Liver (tissue), 9 donors: ENCODE results near the gene BEND3. TPM values are rescaled to one million over a fixed set of nuclear protein-coding genes. Genes with fewer than 3 reads are reported as not detected.

Experiments used
- DNase-seq: peaks from one replicate; pipeline ENCODE4 v3.0.0-alpha.2; 2017; ENCODE audit warnings: low spot score
- H3K27ac ChIP-seq, 2 donors: one replicate each; pipeline ENCODE4 v1.7.0; 2013; ENCODE audit warnings: inconsistent platforms in 2 of 2, low read length in 2 of 2, control low read depth in 1 of 2, low read depth in 1 of 2, mild to moderate bottlenecking in 1 of 2
- H3K27me3 ChIP-seq, 4 donors: one replicate each; pipeline versions ENCODE4 v1.6.1 to v1.7.0; 2013; ENCODE audit warnings: low read length in 3 of 4, inconsistent platforms in 1 of 4, mild to moderate bottlenecking in 1 of 4, moderate library complexity in 1 of 4; ENCODE audit not compliant: control insufficient read depth in 4 of 4, insufficient read depth in 4 of 4
- H3K36me3 ChIP-seq, 4 donors: one replicate each; pipeline versions ENCODE4 v1.6.1 to v1.7.0; 2013; ENCODE audit warnings: low read length in 3 of 4, mild to moderate bottlenecking in 3 of 4, low read depth in 1 of 4, moderate library complexity in 1 of 4; ENCODE audit not compliant: control insufficient read depth in 4 of 4, insufficient read depth in 3 of 4
- H3K4me1 ChIP-seq, 4 donors: one replicate each; pipeline versions ENCODE4 v1.6.1 to v1.7.0; 2013; ENCODE audit warnings: low read length in 3 of 4, mild to moderate bottlenecking in 3 of 4, moderate library complexity in 1 of 4; ENCODE audit not compliant: control insufficient read depth in 4 of 4, insufficient read depth in 4 of 4
- H3K4me3 ChIP-seq, 3 donors: one replicate each; pipeline versions ENCODE4 v1.6.1 to v1.7.0; 2013; ENCODE audit warnings: low read length in 3 of 3, control low read depth in 1 of 3, low read depth in 1 of 3, mild to moderate bottlenecking in 1 of 3
- H3K9ac ChIP-seq, 2 donors: one replicate each; pipeline ENCODE4 v1.7.0; 2013; ENCODE audit warnings: low read length in 2 of 2, mild to moderate bottlenecking in 2 of 2, moderate library complexity in 2 of 2, control low read depth in 1 of 2, low read depth in 1 of 2
- H3K9me3 ChIP-seq, 4 donors: one replicate each; pipeline versions ENCODE4 v1.6.1 to v1.7.0; 2013; ENCODE audit warnings: low read length in 3 of 4; ENCODE audit not compliant: control insufficient read depth in 4 of 4
- EGR1 ChIP-seq, 2 donors: IDR thresholded peaks; 2 replicates each; pipeline ENCODE4 v1.6.1; 2016 to 2018; ENCODE audit warnings: antibody characterized with exemption in 2 of 2, low read depth in 2 of 2
- FOXA1 ChIP-seq: IDR thresholded peaks from 2 replicates; pipeline ENCODE4 v1.6.1; 2016; ENCODE audit warnings: antibody characterized with exemption
- FOXA2 ChIP-seq: IDR thresholded peaks from 2 replicates; pipeline ENCODE4 v1.6.1; 2016; ENCODE audit warnings: antibody characterized with exemption
- GABPA ChIP-seq, 2 donors: IDR thresholded peaks in 1 of 2; conservative IDR thresholded peaks in 1 of 2; 2 replicates each; pipeline ENCODE4 v1.6.1; 2016; ENCODE audit warnings: antibody characterized with exemption in 2 of 2, mild to moderate bottlenecking in 1 of 2, moderate library complexity in 1 of 2
- HNF4A ChIP-seq, 2 donors: conservative IDR thresholded peaks; 2 replicates each; pipeline ENCODE4 v1.6.1; 2016; ENCODE audit warnings: antibody characterized with exemption in 2 of 2, mild to moderate bottlenecking in 2 of 2
- HNF4G ChIP-seq: IDR thresholded peaks from 2 replicates; pipeline ENCODE4 v1.6.1; 2016; ENCODE audit warnings: antibody characterized with exemption
- JUND ChIP-seq, 2 donors: IDR thresholded peaks; 2 replicates each; pipeline ENCODE4 v1.6.1; 2016; ENCODE audit warnings: antibody characterized with exemption in 2 of 2
- NR2F2 ChIP-seq: IDR thresholded peaks from 2 replicates; pipeline ENCODE4 v1.6.1; 2016; ENCODE audit warnings: antibody characterized with exemption
- RAD21 ChIP-seq, 2 donors: IDR thresholded peaks; 2 replicates each; pipeline ENCODE4 v1.6.1; 2016; ENCODE audit warnings: antibody characterized with exemption in 2 of 2, mild to moderate bottlenecking in 2 of 2
- RXRA ChIP-seq, 2 donors: IDR thresholded peaks; 2 replicates each; pipeline ENCODE4 v1.6.1; 2017 to 2018; ENCODE audit warnings: antibody characterized with exemption in 2 of 2, mild to moderate bottlenecking in 1 of 2
- SP1 ChIP-seq: IDR thresholded peaks from 2 replicates; pipeline ENCODE4 v1.6.1; 2018; ENCODE audit warnings: antibody characterized with exemption, mild to moderate bottlenecking
- TAF1 ChIP-seq: conservative IDR thresholded peaks from 2 replicates; pipeline ENCODE4 v1.6.1; 2016; ENCODE audit warnings: antibody characterized with exemption, mild to moderate bottlenecking
- YY1 ChIP-seq: IDR thresholded peaks from 2 replicates; pipeline ENCODE4 v1.6.1; 2016; ENCODE audit warnings: antibody characterized with exemption, mild to moderate bottlenecking
- WGBS: extraction: QIAGEN DNeasy Blood & Tissue Kit; methylation state at CpG from one replicate; pipeline ENCODE4 v1.1.7; 2013; 5-methylcytosine and 5-hydroxymethylcytosine counted together
- polyA plus RNA-seq, 2 donors: library from polyadenylated mRNA; stranded (reverse) in 1 of 2; unstranded in 1 of 2; fragments of 200-250 nt in 1 of 2; fragments of >200 nt in 1 of 2; fragmentation: Nextera tagmentation in 1 of 2; extraction: Ambion mirVana in 1 of 2; gene quantifications; one replicate each; pipeline versions ENCODE4 v1.2.1 to v1.2.3, GENCODE V29; 2013 to 2015
- total RNA-seq, 2 donors: library from RNA; depleted of rRNA; stranded (reverse); fragments of >200 nt; gene quantifications; one replicate each; pipeline ENCODE4 v1.2.3, GENCODE V29; 2014
- TF ChIP-seq, protein P1 (sequence below): fragments of 150-350 bp; IDR thresholded peaks from 2 replicates; pipeline ENCODE4 v1.5.1; 2017; ENCODE audit warnings: improper control_type of control experiment, low read depth, low read length; ENCODE audit not compliant: missing input control
- TF ChIP-seq, protein P2 (sequence below): IDR thresholded peaks from 2 replicates; pipeline ENCODE4 v1.6.1; 2016; ENCODE audit warnings: antibody characterized with exemption
- TF ChIP-seq, protein P3 (sequence below): IDR thresholded peaks from 2 replicates; pipeline ENCODE4 v1.6.1; 2016; ENCODE audit warnings: antibody characterized with exemption
- TF ChIP-seq, protein P4 (sequence below): IDR thresholded peaks from 2 replicates; pipeline ENCODE4 v1.6.1; 2016; ENCODE audit warnings: antibody characterized with exemption
- TF ChIP-seq, protein P5 (sequence below): IDR thresholded peaks from 2 replicates; pipeline ENCODE4 v1.6.1; 2016; ENCODE audit warnings: antibody characterized with exemption, mild to moderate bottlenecking
- donor health status: healthy.
- donor health status: healthy.
- donor health status: healthy.
- donor health status: healthy.
- donor health status: healthy.

Gene BEND3
- total and polyA plus RNA-seq, 4 donors = 0.47 to 1.7 (median 1.2) TPM

DNA sequence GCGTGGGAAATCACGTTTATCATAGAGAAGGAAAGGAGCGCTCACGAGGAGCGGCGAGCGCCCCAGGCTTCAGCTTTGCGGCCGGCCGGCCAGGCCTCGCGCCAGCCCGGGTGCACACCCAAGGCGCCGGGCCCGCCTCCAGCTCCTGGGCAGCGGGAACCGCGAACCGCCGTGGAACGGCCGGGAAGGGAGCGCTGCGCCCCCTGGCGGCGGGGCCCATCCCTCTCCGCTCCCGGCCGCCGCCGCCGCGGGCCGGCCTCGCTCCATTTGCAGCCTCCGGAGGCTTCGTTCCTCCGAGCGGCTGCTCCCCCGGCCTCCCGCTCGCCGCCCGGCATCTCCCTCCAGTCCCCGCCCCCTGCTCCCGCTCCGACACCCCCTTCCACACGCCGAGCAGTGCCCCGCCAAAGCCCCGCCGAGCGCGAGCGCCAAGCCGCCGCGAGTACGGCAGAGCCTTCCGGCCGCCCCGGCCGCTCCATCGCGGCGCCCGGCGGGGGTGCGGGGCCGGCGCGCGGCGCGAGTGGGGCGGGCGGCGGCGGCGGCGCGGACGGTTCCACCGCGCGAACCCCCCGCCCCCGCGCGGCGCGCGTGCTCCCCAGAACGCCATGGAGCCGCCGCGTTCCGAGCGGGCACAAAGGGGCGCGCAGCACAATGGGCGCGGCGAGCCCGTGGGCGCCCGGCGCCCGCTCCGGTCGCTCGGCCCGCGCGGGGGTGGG lies 946 bp downstream of the BEND3 start:
- Histone ChIP-seq H3K9ac (peak overlapping the region in 1 of 2 donors; percentile 8), H3K36me3 (no peaks in the 10 kb centered on the region), H3K4me1 (peaks cover 0 to 21% (median 16%) of the 10 kb centered on the region in 4 donors), H3K9me3 (no peaks in the 10 kb centered on the region), H3K4me3 (peak overlapping the region; percentile 14 to 93 (median 52)), H3K27me3 (no peaks in the 10 kb centered on the region), H3K27ac (peak overlapping the region; percentile 39 to 65)
- under 1% methylated on average over 116 of the region's 116 CpGs for WGBS
- TF ChIP-seq, protein P1, sequence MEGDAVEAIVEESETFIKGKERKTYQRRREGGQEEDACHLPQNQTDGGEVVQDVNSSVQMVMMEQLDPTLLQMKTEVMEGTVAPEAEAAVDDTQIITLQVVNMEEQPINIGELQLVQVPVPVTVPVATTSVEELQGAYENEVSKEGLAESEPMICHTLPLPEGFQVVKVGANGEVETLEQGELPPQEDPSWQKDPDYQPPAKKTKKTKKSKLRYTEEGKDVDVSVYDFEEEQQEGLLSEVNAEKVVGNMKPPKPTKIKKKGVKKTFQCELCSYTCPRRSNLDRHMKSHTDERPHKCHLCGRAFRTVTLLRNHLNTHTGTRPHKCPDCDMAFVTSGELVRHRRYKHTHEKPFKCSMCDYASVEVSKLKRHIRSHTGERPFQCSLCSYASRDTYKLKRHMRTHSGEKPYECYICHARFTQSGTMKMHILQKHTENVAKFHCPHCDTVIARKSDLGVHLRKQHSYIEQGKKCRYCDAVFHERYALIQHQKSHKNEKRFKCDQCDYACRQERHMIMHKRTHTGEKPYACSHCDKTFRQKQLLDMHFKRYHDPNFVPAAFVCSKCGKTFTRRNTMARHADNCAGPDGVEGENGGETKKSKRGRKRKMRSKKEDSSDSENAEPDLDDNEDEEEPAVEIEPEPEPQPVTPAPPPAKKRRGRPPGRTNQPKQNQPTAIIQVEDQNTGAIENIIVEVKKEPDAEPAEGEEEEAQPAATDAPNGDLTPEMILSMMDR = peak; percentile 89
- TF ChIP-seq NR2F2 = no peak
- TF ChIP-seq RAD21 (IDR thresholded peaks at IDR 0.05) = peak; percentile 32 to 60
- TF ChIP-seq, protein P2, sequence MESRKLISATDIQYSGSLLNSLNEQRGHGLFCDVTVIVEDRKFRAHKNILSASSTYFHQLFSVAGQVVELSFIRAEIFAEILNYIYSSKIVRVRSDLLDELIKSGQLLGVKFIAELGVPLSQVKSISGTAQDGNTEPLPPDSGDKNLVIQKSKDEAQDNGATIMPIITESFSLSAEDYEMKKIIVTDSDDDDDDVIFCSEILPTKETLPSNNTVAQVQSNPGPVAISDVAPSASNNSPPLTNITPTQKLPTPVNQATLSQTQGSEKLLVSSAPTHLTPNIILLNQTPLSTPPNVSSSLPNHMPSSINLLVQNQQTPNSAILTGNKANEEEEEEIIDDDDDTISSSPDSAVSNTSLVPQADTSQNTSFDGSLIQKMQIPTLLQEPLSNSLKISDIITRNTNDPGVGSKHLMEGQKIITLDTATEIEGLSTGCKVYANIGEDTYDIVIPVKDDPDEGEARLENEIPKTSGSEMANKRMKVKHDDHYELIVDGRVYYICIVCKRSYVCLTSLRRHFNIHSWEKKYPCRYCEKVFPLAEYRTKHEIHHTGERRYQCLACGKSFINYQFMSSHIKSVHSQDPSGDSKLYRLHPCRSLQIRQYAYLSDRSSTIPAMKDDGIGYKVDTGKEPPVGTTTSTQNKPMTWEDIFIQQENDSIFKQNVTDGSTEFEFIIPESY = no peak
- TF ChIP-seq HNF4G = no peak
- DNase-seq = peak; percentile 86

DNA sequence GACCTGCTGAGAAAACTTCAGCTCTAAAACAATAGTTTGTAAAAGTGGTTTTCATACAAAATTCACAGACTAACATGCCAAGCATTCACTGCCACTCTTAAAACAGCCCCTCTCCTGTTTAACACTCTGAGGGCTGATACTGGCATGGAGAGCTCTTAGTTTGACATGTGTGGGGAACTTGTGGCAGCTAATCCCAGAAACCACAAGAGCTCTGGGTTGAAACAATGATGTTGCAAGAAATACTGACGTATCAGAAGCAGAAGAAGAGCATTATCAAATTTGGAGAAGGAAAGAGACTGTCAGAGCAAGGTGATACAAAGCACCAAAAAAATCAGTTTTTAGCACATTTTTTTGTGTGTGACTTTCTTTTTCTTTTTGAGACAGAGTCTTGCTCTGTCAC lies 5.1 kb downstream of the BEND3 start:
- TF ChIP-seq NR2F2 = no peak
- TF ChIP-seq TAF1 = no peak
- TF ChIP-seq JUND (IDR thresholded peaks at IDR 0.05) = no peak
- TF ChIP-seq FOXA2 = no peak
- no peak for TF ChIP-seq YY1
- no peak for TF ChIP-seq GABPA (IDR thresholded peaks at IDR 0.05 in 1 of 2, conservative IDR thresholded peaks at IDR 0.05 in 1 of 2)
- TF ChIP-seq, protein P3, sequence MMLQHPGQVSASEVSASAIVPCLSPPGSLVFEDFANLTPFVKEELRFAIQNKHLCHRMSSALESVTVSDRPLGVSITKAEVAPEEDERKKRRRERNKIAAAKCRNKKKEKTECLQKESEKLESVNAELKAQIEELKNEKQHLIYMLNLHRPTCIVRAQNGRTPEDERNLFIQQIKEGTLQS = no peak
- TF ChIP-seq RXRA (IDR thresholded peaks at IDR 0.05) = no peak
- TF ChIP-seq, protein P4, sequence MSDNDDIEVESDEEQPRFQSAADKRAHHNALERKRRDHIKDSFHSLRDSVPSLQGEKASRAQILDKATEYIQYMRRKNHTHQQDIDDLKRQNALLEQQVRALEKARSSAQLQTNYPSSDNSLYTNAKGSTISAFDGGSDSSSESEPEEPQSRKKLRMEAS = no peak
- no peak for TF ChIP-seq HNF4G
- TF ChIP-seq, protein P5, sequence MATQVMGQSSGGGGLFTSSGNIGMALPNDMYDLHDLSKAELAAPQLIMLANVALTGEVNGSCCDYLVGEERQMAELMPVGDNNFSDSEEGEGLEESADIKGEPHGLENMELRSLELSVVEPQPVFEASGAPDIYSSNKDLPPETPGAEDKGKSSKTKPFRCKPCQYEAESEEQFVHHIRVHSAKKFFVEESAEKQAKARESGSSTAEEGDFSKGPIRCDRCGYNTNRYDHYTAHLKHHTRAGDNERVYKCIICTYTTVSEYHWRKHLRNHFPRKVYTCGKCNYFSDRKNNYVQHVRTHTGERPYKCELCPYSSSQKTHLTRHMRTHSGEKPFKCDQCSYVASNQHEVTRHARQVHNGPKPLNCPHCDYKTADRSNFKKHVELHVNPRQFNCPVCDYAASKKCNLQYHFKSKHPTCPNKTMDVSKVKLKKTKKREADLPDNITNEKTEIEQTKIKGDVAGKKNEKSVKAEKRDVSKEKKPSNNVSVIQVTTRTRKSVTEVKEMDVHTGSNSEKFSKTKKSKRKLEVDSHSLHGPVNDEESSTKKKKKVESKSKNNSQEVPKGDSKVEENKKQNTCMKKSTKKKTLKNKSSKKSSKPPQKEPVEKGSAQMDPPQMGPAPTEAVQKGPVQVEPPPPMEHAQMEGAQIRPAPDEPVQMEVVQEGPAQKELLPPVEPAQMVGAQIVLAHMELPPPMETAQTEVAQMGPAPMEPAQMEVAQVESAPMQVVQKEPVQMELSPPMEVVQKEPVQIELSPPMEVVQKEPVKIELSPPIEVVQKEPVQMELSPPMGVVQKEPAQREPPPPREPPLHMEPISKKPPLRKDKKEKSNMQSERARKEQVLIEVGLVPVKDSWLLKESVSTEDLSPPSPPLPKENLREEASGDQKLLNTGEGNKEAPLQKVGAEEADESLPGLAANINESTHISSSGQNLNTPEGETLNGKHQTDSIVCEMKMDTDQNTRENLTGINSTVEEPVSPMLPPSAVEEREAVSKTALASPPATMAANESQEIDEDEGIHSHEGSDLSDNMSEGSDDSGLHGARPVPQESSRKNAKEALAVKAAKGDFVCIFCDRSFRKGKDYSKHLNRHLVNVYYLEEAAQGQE = no peak
- TF ChIP-seq, protein P1 = no peak
- TF ChIP-seq RAD21 (IDR thresholded peaks at IDR 0.05) = no peak
- TF ChIP-seq EGR1 (IDR thresholded peaks at IDR 0.05; ENCODE audit: low read depth in 2 of 2) = no peak
- TF ChIP-seq SP1 = no peak
- TF ChIP-seq, protein P2 = no peak
- no peak for TF ChIP-seq HNF4A (conservative IDR thresholded peaks at IDR 0.05)
- no peak for TF ChIP-seq FOXA1
- H3K9me3 ChIP-seq = no peaks in the 10 kb centered on the region
- no peak for DNase-seq
- no peak overlapping the region for H3K27ac ChIP-seq
- WGBS = 83% methylated on average over 1 of the region's 1 CpG
- H3K4me1 ChIP-seq = peaks cover 0 to 8% (median 6%) of the 10 kb centered on the region in 4 donors
- H3K27me3 ChIP-seq = no peaks in the 10 kb centered on the region
- H3K4me3 ChIP-seq = no peak overlapping the region
- H3K9ac ChIP-seq = no peak overlapping the region
- H3K36me3 ChIP-seq = no peaks in the 10 kb centered on the region
